Upper lobe of left lung (tissue), 4 donors: ENCODE data around the gene PPP6C.

ENCODE experiments used
- CTCF ChIP-seq, 6 experiments: fragments of 450-650 bp in 4 of 6; fragments of 200-600 bp in 2 of 6; sonication (generic) in 2 of 6; IDR thresholded peaks; one replicate each; pipeline ENCODE4 v1.5.1; 2016 to 2019; ENCODE audit warnings: antibody characterized with exemption in 6 of 6
- EP300 ChIP-seq, 4 donors: sonication (generic); formaldehyde crosslinking; IDR thresholded peaks; one replicate each; pipeline ENCODE4 v1.5.1; 2017; ENCODE audit warnings: antibody characterized with exemption in 4 of 4, control low read depth in 2 of 4
- POLR2A ChIP-seq, 4 donors: fragments of 450-650 bp; IDR thresholded peaks; one replicate each; pipeline ENCODE4 v1.5.1; 2016 to 2017; ENCODE audit warnings: antibody characterized with exemption in 4 of 4, mild to moderate bottlenecking in 2 of 4
- POLR2AphosphoS5 ChIP-seq, 2 donors: sonication (generic); formaldehyde crosslinking; IDR thresholded peaks; one replicate each; pipeline ENCODE4 v1.5.1; 2017; ENCODE audit warnings: antibody characterized with exemption in 2 of 2

- TF ChIP-seq POLR2AphosphoS5 (IDR thresholded peaks at IDR 0.05) (no peak), EP300 (IDR thresholded peaks at IDR 0.05) (no peak), CTCF (IDR thresholded peaks at IDR 0.05) (no peak), POLR2A (IDR thresholded peaks at IDR 0.05) (no peak)
These were observed 13.4 kb upstream of the PPP6C start for GRCh38 chr9:125202846-125203618.
